ENCODE measurements around the gene LAX1. TPM values are rescaled to one million over a fixed set of nuclear protein-coding genes. Genes with fewer than 3 reads are reported as not detected.

Gene LAX1
- total and polyA plus RNA-seq, 2 of the 4 experiments (the other 2 are of a cell fraction): 0.03 TPM; not detected in 1

- in situ Hi-C loops (cut with MboI; ENCODE audit: low sequenced_read_pairs): no loop called here
- CTCF ChIA-PET: no interaction called here
- H2AFZ ChIP-seq (replicated peaks; ENCODE audit: low read length, poor library complexity): no peak overlapping the region
Measured at GRCh38 chr1:203756036-203756435, 8.9 kb upstream of the LAX1 start.

More at GRCh38 chr1:203756036-203756435, 8.9 kb upstream of the LAX1 start:
- no peak overlapping the region for H4K5ac ChIP-seq (ENCODE audit: low read depth, low read length)
- H3K9me1 ChIP-seq (ENCODE audit: insufficient read depth, low read length): no peaks in the 10 kb centered on the region
- intact Hi-C loops (cut with micrococcal nuclease) (no loop called here), dilution Hi-C loops (cut with HindIII; ENCODE audit: low sequenced_read_pairs, unreplicated experiment) (no loop called here)
- DNase-seq: no peak
- TF ChIP-seq RAD21 (IDR thresholded peaks at IDR 0.05; ENCODE audit: low read length) (no peak), NFE2L2 (IDR thresholded peaks at IDR 0.05; ENCODE audit: low read depth, low read length) (no peak), BHLHE40 (IDR thresholded peaks at IDR 0.05; ENCODE audit: low read depth, low read length) (no peak), RCOR1 (IDR thresholded peaks at IDR 0.05; ENCODE audit: insufficient replicate concordance, low read length) (no peak), SMC3 (IDR thresholded peaks at IDR 0.05; ENCODE audit: low read depth, low read length) (no peak), MAFK (IDR thresholded peaks at IDR 0.05; ENCODE audit: low read depth, low read length) (no peak), CEBPB (IDR thresholded peaks at IDR 0.05; ENCODE audit: low read depth, low read length) (no peak), CTCF (conservative IDR thresholded peaks at IDR 0.05; ENCODE audit: low read depth, low read length) (no peak), POLR2A (IDR thresholded peaks at IDR 0.05; ENCODE audit: low read depth, low read length) (no peak), CHD1 (IDR thresholded peaks at IDR 0.05; ENCODE audit: low read depth, low read length) (no peak), RFX5 (IDR thresholded peaks at IDR 0.05; ENCODE audit: low read depth, low read length) (no peak), MAZ (IDR thresholded peaks at IDR 0.05; ENCODE audit: borderline replicate concordance, low read depth, low read length) (no peak), ELK1 (IDR thresholded peaks at IDR 0.05; ENCODE audit: borderline replicate concordance, low read depth, low read length) (no peak), USF2 (IDR thresholded peaks at IDR 0.05; ENCODE audit: low read depth, low read length) (no peak), MXI1 (IDR thresholded peaks at IDR 0.05; ENCODE audit: borderline replicate concordance, low read depth, low read length) (no peak), FOS (IDR thresholded peaks at IDR 0.05; ENCODE audit: low read depth, low read length) (no peak)
- H3K14ac ChIP-seq (replicated peaks; ENCODE audit: low read depth, low read length): no peak overlapping the region
- no peak overlapping the region for H3K4me2 ChIP-seq (ENCODE audit: low read depth, low read length)
- no CpG with 5 or more reads among the region's 4 CpGs for WGBS, 2 experiments (ENCODE audit: extremely low coverage in 2 of 2, insufficient read length in 1 of 2)
- no peak for ATAC-seq (ENCODE audit: low read depth)
- no peak overlapping the region for H3K4me3 ChIP-seq (ENCODE audit: insufficient read depth, low read depth, low read length)
- H2BK15ac ChIP-seq (ENCODE audit: low read depth, low read length): no peak overlapping the region; the same call in 2 of the 3 replicates
- no peak overlapping the region for H3K9ac ChIP-seq (ENCODE audit: low read depth, low read length)
- no peak overlapping the region; the same call in 1 of the 2 replicates for H2BK20ac ChIP-seq (ENCODE audit: low read depth, low read length)
- no peak overlapping the region for H3K4ac ChIP-seq (ENCODE audit: low read depth, low read length)
- H3K79me1 ChIP-seq (ENCODE audit: low read depth in 1 of 2, low read length in 2 of 2): no peaks in the 10 kb centered on the region
- POLR2A ChIA-PET (ENCODE audit: unreplicated experiment): no interaction called here
- no peak overlapping the region for H2AK9ac ChIP-seq (replicated peaks; ENCODE audit: low read depth, low read length, poor library complexity)
- no peaks in the 10 kb centered on the region; the same call in 1 of the 2 replicates for H4K20me1 ChIP-seq (ENCODE audit: insufficient read depth, low read length)
- no peaks in the 10 kb centered on the region for H3K36me3 ChIP-seq (ENCODE audit: control insufficient read depth, insufficient read depth, low read length)
- H4K8ac ChIP-seq (ENCODE audit: low read depth in 2 of 2, low read length in 2 of 2): no peak overlapping the region
- H2BK120ac ChIP-seq (ENCODE audit: low read depth, low read length): no peak overlapping the region
- no peak overlapping the region for H4K91ac ChIP-seq (ENCODE audit: insufficient read depth, low read depth, low read length)
- H3K23ac ChIP-seq (ENCODE audit: low read depth, low read length): no peak overlapping the region
- BruUV-seq (replicated peaks): no TSS peak
- no peak overlapping the region for H3K27ac ChIP-seq (ENCODE audit: insufficient read depth, low read length)
- no peak overlapping the region for H2BK5ac ChIP-seq (ENCODE audit: low read depth, low read length, poor library complexity, severe bottlenecking)
- no peak overlapping the region for H3K56ac ChIP-seq (ENCODE audit: extremely low read depth, insufficient read depth, low read length)
- no peaks in the 10 kb centered on the region for H3K27me3 ChIP-seq (ENCODE audit: control insufficient read depth, insufficient read depth, low read length)
- H2AK5ac ChIP-seq (ENCODE audit: low read depth, low read length): no peak overlapping the region
- H3K18ac ChIP-seq (ENCODE audit: low read depth, low read length): no peak overlapping the region
- peaks cover 7% of the 10 kb centered on the region for H3K4me1 ChIP-seq (ENCODE audit: control insufficient read depth, insufficient read depth, low read length)
- no peaks in the 10 kb centered on the region for H3K9me3 ChIP-seq (ENCODE audit: control insufficient read depth, insufficient read depth, low read length)
